Measurements from ENCODE around the gene LY86.

DNA sequence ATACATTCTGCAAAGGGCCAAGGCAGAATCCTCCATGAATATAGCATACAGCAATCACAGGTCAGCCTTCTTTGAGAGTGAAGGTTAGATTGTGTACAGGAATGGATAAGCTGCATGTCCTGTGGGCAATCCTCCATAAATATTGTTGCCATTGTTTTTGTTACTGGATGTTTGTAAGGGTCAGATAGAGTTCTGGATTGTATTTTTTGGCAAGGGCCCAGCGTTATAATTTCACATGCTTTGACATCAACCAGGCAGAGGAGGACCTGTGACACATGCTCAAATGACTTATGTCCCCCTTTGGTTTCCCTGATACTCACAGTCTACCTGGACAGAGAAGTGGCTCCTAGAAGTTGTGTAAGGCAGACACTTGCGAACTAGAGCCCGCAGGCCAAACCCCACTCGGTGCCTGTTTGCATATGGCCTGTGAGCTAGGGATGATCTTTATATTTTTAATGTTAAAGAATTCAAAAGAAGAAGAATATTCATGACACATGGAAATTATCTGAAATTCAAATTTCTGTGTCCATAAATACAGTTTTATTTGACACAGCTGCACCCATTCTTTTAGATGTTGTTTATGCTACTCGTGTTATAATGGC is 5.4 kb downstream of the LY86 start:
- TF ChIP-seq CTCF (IDR thresholded peaks at IDR 0.05; ENCODE audit: insufficient read depth, low read length, poor library complexity, severe bottlenecking) (no peak), EZH2phosphoT487 (conservative IDR thresholded peaks at IDR 0.05; ENCODE audit: low read length) (no peak)

Measured in SU-DHL-6 (cell line).